OCI-LY3 (cell line): Measurements from ENCODE around the gene OPN3.
A peak's percentile ranks its signal among the peaks of the same experiment; 100 is the strongest.

Source experiments
- H2AFZ ChIP-seq: fragments of 200-600, 300-600 bp; shearing (Covaris generic); 2 replicates; pipeline ENCODE4 v1.6.0; 2014; ENCODE audit warnings: antibody characterized with exemption, low read depth, low read length
- H3K27ac ChIP-seq: fragments of 200-600, 300-600 bp; sonication (generic); 2 replicates; pipeline ENCODE4 v1.5.1; 2014; ENCODE audit warnings: mild to moderate bottlenecking, low read length, moderate library complexity, mixed read lengths
- H3K27me3 ChIP-seq: fragments of 200-600, 300-600 bp; sonication (generic); 2 replicates; pipeline ENCODE4 v1.6.1; 2014; ENCODE audit warnings: low read depth, low read length, mixed read lengths
- H3K36me3 ChIP-seq: fragments of 200-600, 300-600 bp; sonication (generic); replicated peaks from 2 replicates; pipeline ENCODE3; 2014; ENCODE audit warnings: low read depth, low read length, mixed read lengths
- H3K4me1 ChIP-seq: fragments of 300-600, 200-600 bp; sonication (generic); 2 replicates; pipeline ENCODE4 v1.6.1; 2014; ENCODE audit warnings: low read length, mixed read lengths
- H3K4me2 ChIP-seq: fragments of 200-600, 300-600 bp; sonication (generic); 2 replicates; pipeline ENCODE4 v1.6.1; 2014; ENCODE audit warnings: low read length, mixed read lengths
- H3K4me3 ChIP-seq: fragments of 300-600, 200-600 bp; sonication (generic); 2 replicates; pipeline ENCODE4 v1.5.1; 2014; ENCODE audit warnings: antibody characterized with exemption, mild to moderate bottlenecking, low read length, moderate library complexity
- H3K79me2 ChIP-seq: fragments of 300-600, 200-600 bp; shearing (Covaris generic); 2 replicates; pipeline ENCODE4 v1.6.1; 2014; ENCODE audit warnings: mild to moderate bottlenecking, low read length, mixed read lengths
- H3K9ac ChIP-seq: fragments of 300-600, 200-600 bp; shearing (Covaris generic); 2 replicates; pipeline ENCODE4 v1.6.0; 2014; ENCODE audit warnings: mild to moderate bottlenecking, low read length, moderate library complexity
- H3K9me3 ChIP-seq: fragments of 200-600, 300-600 bp; shearing (Covaris generic); 2 replicates; pipeline ENCODE4 v1.6.1; 2014; ENCODE audit warnings: low read length, mixed read lengths; ENCODE audit not compliant: insufficient read depth
- H4K20me1 ChIP-seq: fragments of 200-600, 300-600 bp; sonication (generic); 2 replicates; pipeline ENCODE4 v1.6.1; 2016; ENCODE audit warnings: low read length, mixed read lengths; ENCODE audit not compliant: insufficient read depth
- CTCF ChIP-seq: fragments of 200-600, 300-600 bp; sonication (generic); IDR thresholded peaks from 2 replicates; pipeline ENCODE4 v1.5.1; 2014; ENCODE audit warnings: antibody characterized with exemption, low read length, low read depth
- EZH2phosphoT487 ChIP-seq: fragments of 200-600 bp; shearing (Covaris generic); IDR thresholded peaks from 2 replicates; pipeline ENCODE4 v1.6.1; 2018; ENCODE audit warnings: antibody characterized with exemption, mixed run types, low read depth

Gene OPN3

GRCh38 chr1:241636291-241636690 lies 3.9 kb downstream of the OPN3 start:
- Histone ChIP-seq H3K4me2 (peak overlapping the region; percentile 44), H3K27ac (no peak overlapping the region), H3K9ac (no peak overlapping the region), H3K4me1 (peaks cover 41% of the 10 kb centered on the region), H3K36me3 (peaks cover 49% of the 10 kb centered on the region), H4K20me1 (no peaks in the 10 kb centered on the region), H3K9me3 (no peaks in the 10 kb centered on the region), H2AFZ (no peak overlapping the region), H3K27me3 (no peaks in the 10 kb centered on the region), H3K4me3 (peak overlapping the region; percentile 26), H3K79me2 (peaks cover 58% of the 10 kb centered on the region)
- TF ChIP-seq EZH2phosphoT487 (no peak), CTCF (no peak)

GRCh38 chr1:241635556-241636152 lies 4.5 kb downstream of the OPN3 start:
- Histone ChIP-seq H3K9ac (no peak overlapping the region), H3K9me3 (no peaks in the 10 kb centered on the region), H3K4me3 (peak overlapping the region; percentile 26), H4K20me1 (no peaks in the 10 kb centered on the region), H3K36me3 (peaks cover 49% of the 10 kb centered on the region), H3K4me2 (peak overlapping the region; percentile 44), H3K27me3 (no peaks in the 10 kb centered on the region), H3K4me1 (peaks cover 38% of the 10 kb centered on the region), H2AFZ (no peak overlapping the region), H3K79me2 (peaks cover 58% of the 10 kb centered on the region), H3K27ac (peak overlapping the region; percentile 9)
- no peak for TF ChIP-seq EZH2phosphoT487
- TF ChIP-seq CTCF = no peak

GRCh38 chr1:241632987-241633386 lies 7.2 kb downstream of the OPN3 start:
- H4K20me1 ChIP-seq = no peaks in the 10 kb centered on the region
- peaks cover 40% of the 10 kb centered on the region for H3K79me2 ChIP-seq
- H3K4me2 ChIP-seq = no peak overlapping the region
- no peak for TF ChIP-seq CTCF
- no peak for TF ChIP-seq EZH2phosphoT487
- H3K36me3 ChIP-seq = peaks cover 46% of the 10 kb centered on the region
- H3K4me1 ChIP-seq = peaks cover 29% of the 10 kb centered on the region
- H2AFZ ChIP-seq = no peak overlapping the region
- no peak overlapping the region for H3K9ac ChIP-seq
- H3K4me3 ChIP-seq = no peak overlapping the region
- H3K9me3 ChIP-seq = no peaks in the 10 kb centered on the region
- H3K27me3 ChIP-seq = no peaks in the 10 kb centered on the region
- no peak overlapping the region for H3K27ac ChIP-seq

GRCh38 chr1:241631674-241632073 lies 8.5 kb downstream of the OPN3 start:
- TF ChIP-seq CTCF = no peak
- no peak for TF ChIP-seq EZH2phosphoT487
- Histone ChIP-seq H3K9me3 (no peaks in the 10 kb centered on the region), H3K4me1 (peaks cover 29% of the 10 kb centered on the region), H2AFZ (no peak overlapping the region), H3K9ac (no peak overlapping the region), H3K4me3 (no peak overlapping the region), H4K20me1 (no peaks in the 10 kb centered on the region), H3K27me3 (no peaks in the 10 kb centered on the region), H3K79me2 (peaks cover 27% of the 10 kb centered on the region), H3K4me2 (no peak overlapping the region), H3K27ac (no peak overlapping the region), H3K36me3 (peaks cover 33% of the 10 kb centered on the region)
